ENCODE data around the gene ATP7A.

GRCh38 chrX:78098108-78098507 lies 187.6 kb downstream of the ATP7A start:
- no peak for TF ChIP-seq CTCF (conservative IDR thresholded peaks at IDR 0.05; ENCODE audit: low read length)
- TF ChIP-seq EZH2phosphoT487 (IDR thresholded peaks at IDR 0.05; ENCODE audit: borderline replicate concordance): no peak
